ENCODE measurements around the gene KAZN.

The KAZN gene

DNA sequence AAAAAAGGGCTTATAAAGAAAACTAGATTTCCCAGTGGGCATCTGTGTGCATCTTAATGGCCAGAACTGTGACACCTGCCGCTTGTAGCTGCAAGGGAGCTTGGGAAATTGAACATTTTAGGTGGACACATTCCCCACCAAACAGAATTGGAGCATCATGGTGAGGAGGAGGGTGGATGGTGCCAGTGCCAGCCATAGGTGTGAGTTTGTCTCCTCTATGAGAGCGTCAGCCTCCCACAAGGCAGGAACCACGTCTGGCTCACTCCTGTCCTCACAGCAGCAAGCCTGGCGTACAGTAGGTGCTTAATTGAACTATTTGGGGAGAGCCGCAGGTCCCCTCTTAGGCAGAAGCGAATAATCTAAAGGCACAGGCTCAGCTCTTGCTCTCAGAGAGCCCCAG is 430.6 kb downstream of the KAZN start:
- TF ChIP-seq ZNF70 (CRISPR knock-in tag; IDR thresholded peaks at IDR 0.05), result no peak
- ATAC-seq, result no peak

DNA sequence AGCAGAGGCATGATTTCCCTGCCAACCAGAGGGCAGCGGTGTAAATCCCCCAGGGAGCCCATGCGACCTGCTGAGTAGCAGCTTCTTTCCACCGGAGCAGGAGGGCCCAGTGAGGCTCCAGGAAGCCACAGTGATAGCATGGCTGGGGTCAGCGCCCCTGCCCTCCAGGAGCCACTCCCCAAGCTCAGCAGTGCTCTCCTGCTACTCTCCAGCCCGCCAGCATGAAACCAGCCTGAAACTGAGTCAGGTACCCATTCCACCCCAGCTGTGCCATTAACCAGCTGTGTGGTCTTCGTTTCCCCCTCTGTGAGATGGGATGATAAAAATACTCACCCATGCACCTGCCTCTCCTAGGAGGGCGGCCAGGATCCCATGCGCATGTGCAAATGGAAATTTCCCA is 431.3 kb downstream of the KAZN start:
- ATAC-seq, result no peak
- TF ChIP-seq CSDC2 (CRISPR knock-in tag; IDR thresholded peaks at IDR 0.05) (no peak), ZFP3 (CRISPR knock-in tag; IDR thresholded peaks at IDR 0.05) (no peak), BACH2 (CRISPR knock-in tag; IDR thresholded peaks at IDR 0.05; ENCODE audit: borderline replicate concordance) (no peak), TCF4 (CRISPR knock-in tag; IDR thresholded peaks at IDR 0.05; ENCODE audit: borderline replicate concordance) (no peak), ESRRG (CRISPR knock-in tag; IDR thresholded peaks at IDR 0.05) (no peak), ZNF70 (CRISPR knock-in tag; IDR thresholded peaks at IDR 0.05) (no peak), ARNTL (CRISPR knock-in tag; IDR thresholded peaks at IDR 0.05; ENCODE audit: borderline replicate concordance, low read depth) (no peak), RARB (CRISPR knock-in tag; IDR thresholded peaks at IDR 0.05) (no peak), ZC3H10 (CRISPR knock-in tag; IDR thresholded peaks at IDR 0.05) (no peak), ZFP30 (CRISPR knock-in tag; IDR thresholded peaks at IDR 0.05) (no peak), SNAI2 (CRISPR knock-in tag; IDR thresholded peaks at IDR 0.05) (no peak)
- TF ChIP-seq, protein P1, sequence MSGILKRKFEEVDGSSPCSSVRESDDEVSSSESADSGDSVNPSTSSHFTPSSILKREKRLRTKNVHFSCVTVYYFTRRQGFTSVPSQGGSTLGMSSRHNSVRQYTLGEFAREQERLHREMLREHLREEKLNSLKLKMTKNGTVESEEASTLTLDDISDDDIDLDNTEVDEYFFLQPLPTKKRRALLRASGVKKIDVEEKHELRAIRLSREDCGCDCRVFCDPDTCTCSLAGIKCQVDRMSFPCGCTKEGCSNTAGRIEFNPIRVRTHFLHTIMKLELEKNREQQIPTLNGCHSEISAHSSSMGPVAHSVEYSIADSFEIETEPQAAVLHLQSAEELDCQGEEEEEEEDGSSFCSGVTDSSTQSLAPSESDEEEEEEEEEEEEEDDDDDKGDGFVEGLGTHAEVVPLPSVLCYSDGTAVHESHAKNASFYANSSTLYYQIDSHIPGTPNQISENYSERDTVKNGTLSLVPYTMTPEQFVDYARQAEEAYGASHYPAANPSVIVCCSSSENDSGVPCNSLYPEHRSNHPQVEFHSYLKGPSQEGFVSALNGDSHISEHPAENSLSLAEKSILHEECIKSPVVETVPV (CRISPR knock-in tag; IDR thresholded peaks at IDR 0.05), result no peak
- TF ChIP-seq, protein P2, sequence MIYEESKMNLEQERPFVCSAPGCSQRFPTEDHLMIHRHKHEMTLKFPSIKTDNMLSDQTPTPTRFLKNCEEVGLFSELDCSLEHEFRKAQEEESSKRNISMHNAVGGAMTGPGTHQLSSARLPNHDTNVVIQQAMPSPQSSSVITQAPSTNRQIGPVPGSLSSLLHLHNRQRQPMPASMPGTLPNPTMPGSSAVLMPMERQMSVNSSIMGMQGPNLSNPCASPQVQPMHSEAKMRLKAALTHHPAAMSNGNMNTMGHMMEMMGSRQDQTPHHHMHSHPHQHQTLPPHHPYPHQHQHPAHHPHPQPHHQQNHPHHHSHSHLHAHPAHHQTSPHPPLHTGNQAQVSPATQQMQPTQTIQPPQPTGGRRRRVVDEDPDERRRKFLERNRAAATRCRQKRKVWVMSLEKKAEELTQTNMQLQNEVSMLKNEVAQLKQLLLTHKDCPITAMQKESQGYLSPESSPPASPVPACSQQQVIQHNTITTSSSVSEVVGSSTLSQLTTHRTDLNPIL (CRISPR knock-in tag; IDR thresholded peaks at IDR 0.05; ENCODE audit: low read depth), result no peak
- TF ChIP-seq, protein P3, sequence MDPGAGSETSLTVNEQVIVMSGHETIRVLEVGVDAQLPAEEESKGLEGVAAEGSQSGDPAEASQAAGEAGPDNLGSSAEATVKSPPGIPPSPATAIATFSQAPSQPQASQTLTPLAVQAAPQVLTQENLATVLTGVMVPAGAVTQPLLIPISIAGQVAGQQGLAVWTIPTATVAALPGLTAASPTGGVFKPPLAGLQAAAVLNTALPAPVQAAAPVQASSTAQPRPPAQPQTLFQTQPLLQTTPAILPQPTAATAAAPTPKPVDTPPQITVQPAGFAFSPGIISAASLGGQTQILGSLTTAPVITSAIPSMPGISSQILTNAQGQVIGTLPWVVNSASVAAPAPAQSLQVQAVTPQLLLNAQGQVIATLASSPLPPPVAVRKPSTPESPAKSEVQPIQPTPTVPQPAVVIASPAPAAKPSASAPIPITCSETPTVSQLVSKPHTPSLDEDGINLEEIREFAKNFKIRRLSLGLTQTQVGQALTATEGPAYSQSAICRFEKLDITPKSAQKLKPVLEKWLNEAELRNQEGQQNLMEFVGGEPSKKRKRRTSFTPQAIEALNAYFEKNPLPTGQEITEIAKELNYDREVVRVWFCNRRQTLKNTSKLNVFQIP (CRISPR knock-in tag; IDR thresholded peaks at IDR 0.05; ENCODE audit: borderline replicate concordance, low read depth), result no peak

DNA sequence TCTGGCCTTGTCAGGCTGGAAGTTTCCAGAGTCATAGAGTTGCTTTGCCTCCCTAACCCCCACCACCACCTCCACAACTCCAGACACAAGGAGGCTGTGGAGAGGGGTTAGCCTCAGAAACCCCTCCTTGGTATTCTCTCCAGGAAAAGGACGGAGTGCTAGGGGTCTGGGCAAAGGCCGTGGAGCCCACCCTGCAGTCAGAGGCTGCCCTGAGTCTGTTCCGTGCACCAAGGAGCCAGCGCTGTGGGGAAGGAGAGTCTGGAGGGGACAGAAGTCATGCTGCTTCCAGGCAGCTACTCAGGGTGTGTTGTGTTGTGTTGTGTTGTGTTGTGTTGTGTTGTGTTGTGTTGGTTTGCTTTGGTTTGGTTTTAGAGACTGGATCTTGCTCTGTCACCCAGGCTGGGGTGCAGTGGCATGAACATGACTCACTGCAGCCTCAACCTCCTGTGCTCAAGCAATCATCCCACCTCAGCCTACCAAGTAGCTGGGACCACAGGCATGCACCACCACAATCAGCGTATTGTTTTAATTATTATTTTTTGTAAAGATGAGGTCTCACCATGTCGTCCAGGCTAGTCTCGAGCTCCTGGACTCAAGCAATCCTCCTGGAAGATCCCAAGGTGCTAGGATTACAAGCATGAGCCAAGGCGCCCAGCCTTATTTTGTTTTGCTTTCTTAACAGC is 432.9 kb downstream of the KAZN start:
- TF ChIP-seq ZFP3 (CRISPR knock-in tag; IDR thresholded peaks at IDR 0.05) (no peak), TOX (CRISPR knock-in tag; IDR thresholded peaks at IDR 0.05; ENCODE audit: borderline replicate concordance) (no peak), SNAI2 (CRISPR knock-in tag; IDR thresholded peaks at IDR 0.05) (no peak), OSR1 (CRISPR knock-in tag; IDR thresholded peaks at IDR 0.05) (no peak), ZC3H10 (CRISPR knock-in tag; IDR thresholded peaks at IDR 0.05) (no peak), RARB (CRISPR knock-in tag; IDR thresholded peaks at IDR 0.05) (no peak), ZFP30 (CRISPR knock-in tag; IDR thresholded peaks at IDR 0.05) (no peak), CSDC2 (CRISPR knock-in tag; IDR thresholded peaks at IDR 0.05) (no peak), GLIS3 (CRISPR knock-in tag; IDR thresholded peaks at IDR 0.05) (no peak), BACH2 (CRISPR knock-in tag; IDR thresholded peaks at IDR 0.05; ENCODE audit: borderline replicate concordance) (no peak)
- TF ChIP-seq, protein P4, sequence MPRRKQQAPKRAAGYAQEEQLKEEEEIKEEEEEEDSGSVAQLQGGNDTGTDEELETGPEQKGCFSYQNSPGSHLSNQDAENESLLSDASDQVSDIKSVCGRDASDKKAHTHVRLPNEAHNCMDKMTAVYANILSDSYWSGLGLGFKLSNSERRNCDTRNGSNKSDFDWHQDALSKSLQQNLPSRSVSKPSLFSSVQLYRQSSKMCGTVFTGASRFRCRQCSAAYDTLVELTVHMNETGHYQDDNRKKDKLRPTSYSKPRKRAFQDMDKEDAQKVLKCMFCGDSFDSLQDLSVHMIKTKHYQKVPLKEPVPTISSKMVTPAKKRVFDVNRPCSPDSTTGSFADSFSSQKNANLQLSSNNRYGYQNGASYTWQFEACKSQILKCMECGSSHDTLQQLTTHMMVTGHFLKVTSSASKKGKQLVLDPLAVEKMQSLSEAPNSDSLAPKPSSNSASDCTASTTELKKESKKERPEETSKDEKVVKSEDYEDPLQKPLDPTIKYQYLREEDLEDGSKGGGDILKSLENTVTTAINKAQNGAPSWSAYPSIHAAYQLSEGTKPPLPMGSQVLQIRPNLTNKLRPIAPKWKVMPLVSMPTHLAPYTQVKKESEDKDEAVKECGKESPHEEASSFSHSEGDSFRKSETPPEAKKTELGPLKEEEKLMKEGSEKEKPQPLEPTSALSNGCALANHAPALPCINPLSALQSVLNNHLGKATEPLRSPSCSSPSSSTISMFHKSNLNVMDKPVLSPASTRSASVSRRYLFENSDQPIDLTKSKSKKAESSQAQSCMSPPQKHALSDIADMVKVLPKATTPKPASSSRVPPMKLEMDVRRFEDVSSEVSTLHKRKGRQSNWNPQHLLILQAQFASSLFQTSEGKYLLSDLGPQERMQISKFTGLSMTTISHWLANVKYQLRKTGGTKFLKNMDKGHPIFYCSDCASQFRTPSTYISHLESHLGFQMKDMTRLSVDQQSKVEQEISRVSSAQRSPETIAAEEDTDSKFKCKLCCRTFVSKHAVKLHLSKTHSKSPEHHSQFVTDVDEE (CRISPR knock-in tag; IDR thresholded peaks at IDR 0.05), result no peak
- TF ChIP-seq, protein P3 (CRISPR knock-in tag; IDR thresholded peaks at IDR 0.05; ENCODE audit: borderline replicate concordance, low read depth), result no peak
- TF ChIP-seq, protein P1 (CRISPR knock-in tag; IDR thresholded peaks at IDR 0.05), result no peak
- ATAC-seq, result no peak
